Mononuclear cell (primary cell): ENCODE measurements around the gene NFKB1. TPM values are rescaled to one million over a fixed set of nuclear protein-coding genes. Genes with fewer than 3 reads are reported as not detected.

Source experiments
- H3K27me3 ChIP-seq: 2 replicates; pipeline ENCODE4 v1.6.0; 2011; ENCODE audit warnings: low read length, control low read depth; ENCODE audit not compliant: insufficient read depth
- H3K4me1 ChIP-seq: 2 replicates; pipeline ENCODE4 v1.5.1; 2011; ENCODE audit warnings: mild to moderate bottlenecking, low read length, control low read depth; ENCODE audit not compliant: insufficient read depth
- H3K4me3 ChIP-seq: 2 replicates; pipeline ENCODE4 v1.5.1; 2011; ENCODE audit warnings: mild to moderate bottlenecking, low read length, moderate library complexity
- H3K9me3 ChIP-seq: 2 replicates; pipeline ENCODE4 v1.5.1; 2011; ENCODE audit warnings: low read depth, mild to moderate bottlenecking, control low read depth, low read length
- total RNA-seq: library from RNA; depleted of rRNA; stranded (reverse); fragments of >200 nt; gene quantifications from one replicate; pipeline ENCODE4 v1.2.3, GENCODE V29; 2012

Gene NFKB1
- total RNA-seq, 1 donor: 225 TPM

- Histone ChIP-seq H3K4me1 (no peaks in the 10 kb centered on the region), H3K4me3 (no peak overlapping the region), H3K27me3 (no peaks in the 10 kb centered on the region), H3K9me3 (no peaks in the 10 kb centered on the region)
Measured at GRCh38 chr4:102641793-102642192, 140.6 kb downstream of the NFKB1 start.

DNA sequence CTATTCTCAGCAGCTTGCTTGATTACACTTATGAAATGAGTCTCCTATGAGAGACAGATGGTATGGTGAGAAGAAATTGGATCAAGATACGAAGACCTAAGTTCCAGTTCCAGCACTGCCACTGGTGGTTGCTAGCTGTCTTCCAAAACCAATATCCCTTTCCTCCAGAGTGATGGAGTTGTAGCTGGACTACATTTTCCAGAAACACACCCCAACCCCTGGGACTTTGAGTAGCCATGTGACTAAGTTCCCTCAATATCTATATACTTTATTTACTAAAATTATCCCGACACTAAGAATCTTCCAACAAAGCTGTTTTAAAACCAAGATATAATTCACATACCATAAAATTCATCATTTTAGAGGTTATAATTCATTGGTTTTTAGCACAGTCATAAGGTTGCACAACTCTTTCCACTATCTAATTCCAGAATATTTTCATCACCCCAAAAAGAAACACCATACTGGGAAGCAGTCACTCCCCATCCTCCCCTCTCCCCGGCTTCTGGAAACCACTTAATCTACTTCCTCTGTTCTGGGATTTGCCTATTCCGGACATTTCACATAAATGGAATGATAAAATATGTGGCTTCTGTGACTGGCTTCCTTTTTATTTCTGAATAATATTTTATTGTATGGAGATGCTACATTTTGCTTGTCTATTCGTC is 141.6 kb downstream of the NFKB1 start:
- no peaks in the 10 kb centered on the region for H3K9me3 ChIP-seq
- no peaks in the 10 kb centered on the region for H3K4me1 ChIP-seq
- no peaks in the 10 kb centered on the region for H3K27me3 ChIP-seq
- H3K4me3 ChIP-seq: no peak overlapping the region

DNA sequence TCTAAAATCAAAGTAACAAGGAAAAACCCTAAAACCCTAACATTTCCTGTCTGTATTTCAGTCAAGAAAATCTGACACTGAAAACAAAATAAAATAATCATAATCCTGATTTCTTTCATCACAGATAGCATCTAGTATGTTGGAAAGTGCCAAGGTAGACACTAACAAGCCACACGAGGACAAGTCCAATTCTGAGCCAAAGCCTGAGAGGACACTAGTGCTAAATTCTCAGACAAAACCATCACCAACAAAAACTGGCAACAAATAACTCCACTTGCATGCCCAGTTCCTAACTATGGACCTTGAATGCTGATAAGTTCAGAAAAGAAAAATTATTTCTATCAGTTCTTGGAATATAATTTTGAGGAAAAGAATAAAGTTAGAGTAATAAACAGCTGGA is 146.0 kb downstream of the NFKB1 start:
- H3K4me3 ChIP-seq: no peak overlapping the region
- H3K27me3 ChIP-seq: no peaks in the 10 kb centered on the region
- H3K9me3 ChIP-seq: no peaks in the 10 kb centered on the region

DNA sequence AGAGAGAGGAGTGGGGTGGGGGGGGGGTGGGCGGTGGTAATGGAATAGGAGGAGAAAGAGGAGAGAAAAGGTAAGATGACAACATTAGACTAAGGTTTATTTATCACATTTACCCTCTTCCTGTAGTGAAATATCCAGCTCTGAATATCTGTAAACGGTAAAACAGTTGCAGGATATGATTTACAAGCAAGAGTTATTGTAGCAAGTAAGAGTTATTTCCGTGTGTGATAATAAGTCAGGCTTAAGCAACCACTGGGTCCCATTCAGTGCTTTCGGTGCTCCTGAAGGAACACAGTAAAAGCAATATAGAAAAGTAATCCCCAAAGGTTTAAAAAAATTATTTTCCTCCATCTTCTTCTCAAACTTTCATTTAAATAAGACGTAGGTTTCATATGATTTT is 156.0 kb downstream of the NFKB1 start:
- no peaks in the 10 kb centered on the region for H3K9me3 ChIP-seq
- H3K4me1 ChIP-seq: no peaks in the 10 kb centered on the region
- no peak overlapping the region for H3K4me3 ChIP-seq
- H3K27me3 ChIP-seq: no peaks in the 10 kb centered on the region

More for the DNA sequence above, 146.0 kb downstream of the NFKB1 start:
- no peaks in the 10 kb centered on the region for H3K4me1 ChIP-seq

GRCh38 chr4:102663073-102663472 is 161.9 kb downstream of the NFKB1 start:
- H3K9me3 ChIP-seq: no peaks in the 10 kb centered on the region
- H3K4me1 ChIP-seq: no peaks in the 10 kb centered on the region
- no peak overlapping the region for H3K4me3 ChIP-seq
- H3K27me3 ChIP-seq: no peaks in the 10 kb centered on the region

DNA sequence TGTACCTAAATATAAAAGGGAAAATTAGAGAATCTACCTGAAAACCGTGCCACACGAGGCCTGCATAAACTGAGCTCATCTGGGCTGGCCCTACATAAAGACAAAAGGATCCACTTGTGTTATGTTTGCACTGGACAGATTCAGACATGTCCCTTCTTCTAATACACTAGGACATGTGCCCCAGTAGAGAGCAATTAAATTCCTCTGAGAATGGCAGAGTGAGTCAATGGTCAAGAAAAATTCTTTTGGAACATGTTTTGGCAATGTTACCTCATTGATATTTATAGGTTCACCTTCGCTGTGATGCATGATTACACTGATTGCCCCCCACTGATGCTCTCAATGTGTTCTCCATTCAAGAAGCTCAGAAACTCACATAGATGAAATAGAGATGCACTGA is 164.4 kb downstream of the NFKB1 start:
- Histone ChIP-seq H3K4me1 (no peaks in the 10 kb centered on the region), H3K4me3 (no peak overlapping the region), H3K9me3 (no peaks in the 10 kb centered on the region), H3K27me3 (no peaks in the 10 kb centered on the region)

Other genes starting within 250 kb of the NFKB1 start
- gene SLC39A8, start 155.9 kb upstream of the NFKB1 start, total RNA-seq: 26.3 TPM